Suppressor macrophage (primary cell): ENCODE results near the gene DNAJA3.
A peak's percentile ranks its signal among the peaks of the same experiment; 100 is the strongest.

Experiments
- DNase-seq, 4 experiments: peaks; one replicate each; pipeline ENCODE4 v3.0.0-alpha.2; 2020 to 2022

DNAJA3 gene

DNA sequence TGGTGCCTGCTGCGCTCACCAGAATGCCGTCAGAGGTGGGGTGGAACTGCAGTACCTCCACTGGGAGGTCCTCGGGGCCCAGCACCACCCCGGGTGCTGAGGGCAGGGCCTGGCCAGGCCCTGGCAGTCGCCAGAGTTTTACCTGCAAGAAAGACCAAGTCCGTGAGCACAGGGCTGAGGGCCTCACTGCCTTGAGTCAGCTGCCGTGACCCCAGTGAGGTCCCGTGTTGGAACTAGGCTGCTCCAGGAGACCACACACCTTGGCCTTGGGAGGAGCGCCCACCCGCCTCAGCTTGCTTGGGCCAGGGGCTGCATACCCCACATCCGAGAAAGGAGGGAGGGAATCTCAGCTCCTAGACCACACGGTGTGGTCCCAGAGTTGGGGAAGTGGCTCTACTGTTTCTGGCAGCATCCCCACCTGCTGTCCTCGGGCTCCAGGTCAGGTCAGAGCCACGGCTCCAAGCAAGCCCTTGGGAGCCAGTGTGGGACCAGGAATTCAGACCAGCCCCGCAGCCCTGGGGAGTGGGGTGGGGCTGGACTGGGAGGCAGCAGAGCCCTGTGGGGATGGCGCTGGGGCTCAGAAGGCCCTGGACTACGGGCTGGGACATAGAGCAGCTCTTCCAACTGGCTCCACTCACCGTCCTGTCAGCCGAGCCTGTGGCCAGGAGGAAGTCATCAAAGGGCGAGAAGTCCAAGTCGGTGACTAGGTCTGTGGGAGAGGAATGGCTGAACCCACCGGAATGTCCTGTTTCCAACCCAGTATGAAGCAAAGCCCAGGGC lies 17.9 kb upstream of the DNAJA3 start:
- DNase-seq = no peak

GRCh38 chr16:4408323-4408690 lies 17.4 kb upstream of the DNAJA3 start:
- DNase-seq = no peak

- no peak for DNase-seq
Measured at GRCh38 chr16:4409081-4409932, 16.4 kb upstream of the DNAJA3 start.

DNA sequence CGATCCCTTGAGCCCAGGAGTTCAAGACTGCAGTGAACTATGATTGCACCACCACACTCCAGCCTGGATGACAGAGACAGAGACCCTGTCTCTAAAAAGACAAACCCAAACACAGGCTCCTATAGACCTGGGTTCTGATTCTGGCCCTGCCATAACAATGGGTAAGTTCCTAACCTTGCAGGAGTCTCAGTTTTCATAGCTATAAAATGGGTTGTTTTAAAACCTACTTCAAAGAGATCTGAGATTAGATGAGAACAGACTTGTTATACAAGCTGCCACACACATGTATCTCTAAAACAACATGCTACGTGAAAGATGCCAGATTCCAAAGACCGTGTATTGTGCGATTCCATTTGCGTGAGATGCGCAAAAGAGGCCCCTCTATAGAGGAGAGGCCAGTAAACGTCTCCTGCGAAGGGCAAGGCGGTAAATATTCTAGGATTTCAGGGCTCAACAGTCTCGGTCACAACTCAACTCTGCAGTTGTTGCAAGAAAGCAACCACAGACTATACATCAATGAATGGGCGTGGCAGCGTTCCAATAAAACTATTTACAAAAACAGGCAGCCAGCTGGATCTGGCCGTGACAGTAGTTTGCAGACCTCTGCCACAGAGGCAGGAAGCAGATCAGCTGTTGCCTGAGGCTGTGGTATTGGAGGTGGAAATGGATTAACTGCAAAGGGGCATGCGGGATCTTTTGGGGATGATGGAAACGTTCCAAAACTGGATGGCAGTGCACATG lies 15.2 kb upstream of the DNAJA3 start:
- DNase-seq = no peak

- DNase-seq = no peak
Measured at GRCh38 chr16:4411684-4412083, 14.0 kb upstream of the DNAJA3 start.

- no peak for DNase-seq
Measured at GRCh38 chr16:4412159-4412558, 13.5 kb upstream of the DNAJA3 start.

DNA sequence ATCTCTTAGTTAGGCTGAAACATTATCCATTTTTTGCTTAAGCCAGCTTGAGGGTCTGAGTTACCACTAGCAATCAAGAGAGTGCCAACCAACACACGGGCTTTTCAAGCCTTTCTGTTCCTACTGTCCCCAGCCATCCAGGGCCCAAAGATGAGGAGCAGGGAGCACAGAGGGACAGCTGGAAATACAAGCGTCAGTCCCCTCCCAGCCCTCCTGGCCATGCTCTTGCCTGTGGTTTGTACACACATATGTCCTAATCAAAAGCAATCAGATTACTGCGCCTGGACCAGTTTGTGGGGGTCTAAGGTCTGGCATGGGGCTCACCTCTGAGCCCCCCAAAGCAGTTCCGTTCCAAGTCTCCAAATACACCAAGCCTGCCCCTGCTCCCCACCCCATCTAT lies 12.8 kb upstream of the DNAJA3 start:
- DNase-seq = no peak

- no peak for DNase-seq
Measured at GRCh38 chr16:4414187-4414917, 11.3 kb upstream of the DNAJA3 start.

DNA sequence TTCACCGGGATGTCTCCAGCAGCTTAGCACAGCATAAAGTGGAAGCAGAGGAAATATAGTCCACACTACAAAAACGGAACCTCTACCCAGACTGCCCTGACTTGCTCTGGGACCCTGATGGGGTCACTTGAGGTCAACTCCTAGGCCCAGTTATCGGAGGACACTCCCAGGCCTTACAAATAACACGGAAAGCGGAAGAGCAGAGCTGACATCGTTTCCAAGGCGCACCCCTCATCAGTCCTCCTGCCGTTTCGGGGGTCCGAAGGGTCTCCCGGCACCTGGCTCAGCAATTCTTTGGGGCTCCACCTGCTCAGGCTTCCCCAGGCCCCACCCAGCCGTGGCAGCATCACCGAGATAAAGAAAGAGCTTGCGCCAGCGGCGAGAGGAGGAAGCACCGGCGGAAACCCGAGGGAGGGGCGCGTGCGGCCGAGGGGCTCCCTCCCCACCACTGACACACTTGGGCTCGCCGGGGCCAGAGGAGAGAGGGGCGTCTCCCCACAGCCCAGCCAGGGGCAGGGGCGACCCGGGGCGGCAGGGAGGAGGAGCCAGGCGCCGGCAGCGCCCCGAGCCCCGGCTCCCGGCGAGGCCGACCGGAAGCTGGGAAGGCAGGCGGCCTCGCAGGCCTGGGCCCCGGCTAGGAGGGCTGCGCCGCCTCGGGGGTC lies 10.0 kb upstream of the DNAJA3 start:
- peak; percentile 91 to 96 (median 92) for DNase-seq

- peak; percentile 96 to 99 (median 98) for DNase-seq
Measured at GRCh38 chr16:4416200-4417032, 9.3 kb upstream of the DNAJA3 start, which contains the start of gene CORO7. Gene CORO7, minus strand, starts transcription at chr16:4416596. Its CDS starts 78 bp downstream, at chr16:4416518.

DNA sequence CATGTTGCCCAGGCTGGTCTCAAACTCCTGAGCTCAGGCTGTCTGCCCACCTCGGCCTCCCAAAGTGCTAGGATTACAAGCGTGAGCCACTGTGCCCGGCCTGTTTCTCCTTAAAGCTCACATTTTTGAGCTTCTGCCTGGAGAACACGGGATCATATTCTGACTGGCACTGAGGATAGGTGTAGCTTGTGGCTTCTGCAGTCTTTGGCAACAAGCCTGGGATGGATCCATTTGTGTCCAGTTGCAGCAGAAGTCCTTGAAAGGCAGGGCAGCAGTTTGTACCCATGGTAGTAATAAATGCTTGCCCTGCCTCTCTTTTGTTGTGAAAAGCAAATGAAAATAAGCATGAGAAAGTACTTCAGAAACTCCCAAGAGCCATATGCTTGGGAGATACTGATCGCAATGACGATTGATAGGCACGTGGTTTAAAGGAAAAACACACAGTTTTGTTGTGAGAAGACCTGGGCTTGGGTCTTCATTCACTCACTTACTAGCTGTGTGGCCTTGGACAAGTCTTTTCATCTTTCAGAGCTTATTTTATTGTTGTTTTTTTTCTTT lies 6.2 kb upstream of the DNAJA3 start:
- no peak for DNase-seq

DNA sequence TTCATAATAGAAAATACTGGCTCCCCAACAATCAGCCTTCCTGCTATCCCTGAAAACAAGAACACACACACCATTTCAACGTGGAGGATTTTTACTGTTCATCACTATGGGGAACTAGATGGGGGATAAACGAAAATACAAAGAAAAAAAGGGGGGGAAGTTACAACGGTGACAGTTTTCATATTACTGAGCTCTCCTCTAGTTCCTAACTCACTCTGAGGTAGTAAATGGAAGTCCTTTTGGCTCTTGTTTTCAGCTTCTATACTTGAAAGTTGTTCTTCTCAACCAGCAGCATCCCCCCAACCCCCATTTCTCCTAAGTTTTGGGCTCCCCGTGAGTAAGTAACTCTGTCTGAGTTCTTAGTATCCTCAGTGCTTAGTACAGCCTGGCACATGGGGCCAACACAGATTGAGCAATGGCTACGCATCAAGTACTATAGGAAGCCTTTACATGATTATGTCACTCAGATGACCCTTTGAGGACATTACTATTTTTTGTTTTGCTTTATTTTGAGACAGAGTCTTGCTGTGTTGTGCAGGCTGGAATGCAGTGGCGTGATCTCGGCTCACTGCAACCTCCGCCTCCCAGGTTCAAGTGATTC lies 5.1 kb upstream of the DNAJA3 start:
- DNase-seq = peak; percentile 33 to 77 (median 52)

- DNase-seq = peak; percentile 11 to 53 (median 24)
Measured at GRCh38 chr16:4426021-4426684, 485 bp downstream of the DNAJA3 start.

GRCh38 chr16:4426722-4427372 lies 1.2 kb downstream of the DNAJA3 start:
- no peak for DNase-seq

GRCh38 chr16:4428500-4428899 lies 2.8 kb downstream of the DNAJA3 start:
- no peak for DNase-seq

DNA sequence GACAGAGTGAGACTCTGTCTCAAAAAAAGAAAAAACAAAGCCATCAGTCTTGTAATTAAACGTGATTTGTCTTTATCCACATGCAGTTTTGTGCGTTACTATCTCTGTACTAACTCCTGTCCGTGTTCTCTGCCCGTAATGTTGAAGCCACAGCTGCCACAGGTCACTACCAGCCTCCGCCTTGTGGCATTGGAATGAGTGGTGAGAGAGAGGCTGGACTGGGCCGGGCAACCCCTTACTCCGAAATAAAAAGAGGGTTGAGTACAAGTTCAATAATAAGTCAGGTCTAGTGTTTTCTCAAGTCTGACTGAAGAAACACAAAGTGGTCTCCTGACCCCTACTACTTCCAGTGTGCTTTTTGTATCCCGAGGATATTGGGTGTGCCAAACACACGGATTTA lies 5.4 kb downstream of the DNAJA3 start:
- DNase-seq = no peak

GRCh38 chr16:4433228-4433627 lies 7.6 kb downstream of the DNAJA3 start:
- DNase-seq = no peak

GRCh38 chr16:4433914-4434787 lies 8.5 kb downstream of the DNAJA3 start:
- no peak for DNase-seq
